NCI-H2227 (cell line): ENCODE measurements around the gene CHSY1.

Experiments
- DNase-seq: peaks from one replicate; lab custom pipeline; 2025; ENCODE audit not compliant: unreplicated experiment; lab: John Stamatoyannopoulos, UW

The CHSY1 gene

GRCh38 chr15:101211897-101212296 lies 40.0 kb downstream of the CHSY1 start:
- no peak for DNase-seq

DNA sequence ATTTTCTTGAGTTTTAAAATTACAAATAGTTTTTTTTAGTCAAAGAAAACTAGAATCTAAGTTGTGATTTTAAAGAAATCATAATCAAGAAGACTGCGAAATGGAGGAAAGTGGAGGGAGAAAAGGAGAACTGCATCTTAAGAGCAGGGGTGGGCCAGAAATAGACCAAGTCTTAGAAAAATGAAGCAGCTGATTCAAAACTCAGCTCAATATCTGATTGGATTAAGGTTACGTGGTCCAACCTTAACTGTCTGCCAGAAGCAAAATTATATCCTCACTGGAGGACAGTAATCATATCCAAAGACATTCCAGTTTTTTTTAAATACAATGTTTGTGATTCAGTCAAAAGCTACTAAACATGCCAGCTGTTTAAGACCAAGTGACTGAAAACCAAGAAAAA lies 41.4 kb downstream of the CHSY1 start:
- DNase-seq, result no peak

- no peak for DNase-seq
Observed at GRCh38 chr15:101210058-101210457, 41.8 kb downstream of the CHSY1 start.

- no peak for DNase-seq
Observed at GRCh38 chr15:101209285-101209845, 42.5 kb downstream of the CHSY1 start.

DNA sequence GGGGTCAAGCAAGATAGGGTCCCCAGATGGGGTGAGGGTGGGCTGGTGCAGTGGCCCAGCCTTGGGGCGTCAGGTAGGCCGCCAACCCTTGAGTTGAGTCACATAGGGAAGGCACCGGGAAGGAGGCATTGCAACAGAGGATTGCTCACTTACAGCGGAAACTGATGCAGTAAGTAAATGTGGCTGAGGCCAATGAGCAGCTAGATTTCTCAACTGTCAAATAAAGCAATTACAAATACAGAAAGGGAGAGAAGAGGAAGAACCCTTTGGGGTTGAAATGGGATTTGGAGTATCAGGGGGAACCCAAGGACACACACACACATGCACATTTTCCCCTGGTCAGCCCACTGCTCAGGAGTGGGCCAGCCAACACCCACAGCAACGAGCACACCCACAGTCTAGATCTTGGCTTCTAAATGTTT lies 44.0 kb downstream of the CHSY1 start:
- no peak for DNase-seq

GRCh38 chr15:101206176-101206591 lies 45.7 kb downstream of the CHSY1 start:
- DNase-seq, result no peak

DNA sequence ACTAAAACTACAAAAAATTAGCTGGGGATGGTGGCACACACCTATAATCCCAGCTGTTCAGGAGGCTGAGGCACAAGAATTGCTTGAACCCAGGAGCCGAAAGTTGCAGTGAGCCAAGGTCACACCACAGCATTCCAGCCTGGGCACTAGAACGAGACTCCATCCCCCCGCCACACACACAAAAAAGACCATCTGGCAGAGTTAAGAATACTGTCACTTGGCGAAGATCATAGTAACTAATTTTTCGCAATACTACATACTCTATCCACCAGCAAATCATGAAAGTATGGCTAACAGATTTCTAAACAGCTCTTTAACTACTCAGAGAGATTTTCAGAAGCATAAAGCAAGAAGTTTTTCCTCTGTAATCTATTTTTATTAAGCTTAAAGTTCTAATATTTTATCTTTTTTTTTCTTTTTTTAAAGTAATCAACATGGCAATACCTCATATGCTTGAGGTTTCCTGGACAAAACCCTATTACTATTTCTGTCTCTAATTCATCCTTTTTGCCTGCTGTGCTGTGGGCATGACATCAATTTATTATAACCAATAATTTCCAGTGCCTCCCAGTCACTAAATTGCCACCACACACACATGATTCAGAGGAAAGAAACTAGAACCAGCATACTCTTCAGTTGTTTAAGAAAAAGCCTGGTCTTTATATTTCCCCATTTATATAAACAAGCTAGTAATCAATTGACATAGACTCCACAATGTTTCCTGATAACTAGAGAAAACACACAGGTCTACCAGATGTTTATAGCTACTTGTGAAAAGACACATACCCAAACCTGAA lies 46.9 kb downstream of the CHSY1 start:
- DNase-seq, result no peak

DNA sequence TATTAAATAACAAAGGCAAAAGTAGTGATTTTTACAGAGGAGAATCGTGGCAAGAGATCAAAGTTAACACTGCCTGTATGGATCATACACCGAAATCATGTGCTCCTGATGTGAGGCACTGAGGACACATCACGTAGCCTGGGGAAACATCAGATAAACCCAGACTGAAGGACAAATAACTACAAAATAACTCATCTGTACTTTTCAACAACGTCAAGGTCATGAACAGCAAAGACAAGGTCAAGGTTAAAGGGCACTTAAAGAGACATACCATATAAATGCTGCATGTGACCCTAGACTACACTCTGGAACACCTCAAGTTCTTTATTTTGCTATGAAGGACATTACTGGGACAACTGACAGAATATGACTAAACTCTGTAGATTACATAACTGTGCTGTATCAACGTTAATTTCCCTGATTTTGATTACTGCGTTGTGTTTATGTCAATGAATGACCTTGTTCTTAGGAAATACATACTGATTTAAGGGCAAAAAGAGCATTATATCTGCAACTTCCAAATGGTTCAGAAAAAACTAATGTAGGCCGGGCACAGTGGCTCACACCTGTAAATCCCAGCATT lies 48.1 kb downstream of the CHSY1 start:
- no peak for DNase-seq

- DNase-seq, result no peak
Observed at GRCh38 chr15:101203029-101203573, 48.7 kb downstream of the CHSY1 start.

GRCh38 chr15:101201411-101202174 lies 50.3 kb downstream of the CHSY1 start:
- peak; percentile 80 for DNase-seq

GRCh38 chr15:101200181-101200580 lies 51.7 kb downstream of the CHSY1 start:
- DNase-seq, result no peak

GRCh38 chr15:101198800-101199199 lies 53.0 kb downstream of the CHSY1 start:
- no peak for DNase-seq

DNA sequence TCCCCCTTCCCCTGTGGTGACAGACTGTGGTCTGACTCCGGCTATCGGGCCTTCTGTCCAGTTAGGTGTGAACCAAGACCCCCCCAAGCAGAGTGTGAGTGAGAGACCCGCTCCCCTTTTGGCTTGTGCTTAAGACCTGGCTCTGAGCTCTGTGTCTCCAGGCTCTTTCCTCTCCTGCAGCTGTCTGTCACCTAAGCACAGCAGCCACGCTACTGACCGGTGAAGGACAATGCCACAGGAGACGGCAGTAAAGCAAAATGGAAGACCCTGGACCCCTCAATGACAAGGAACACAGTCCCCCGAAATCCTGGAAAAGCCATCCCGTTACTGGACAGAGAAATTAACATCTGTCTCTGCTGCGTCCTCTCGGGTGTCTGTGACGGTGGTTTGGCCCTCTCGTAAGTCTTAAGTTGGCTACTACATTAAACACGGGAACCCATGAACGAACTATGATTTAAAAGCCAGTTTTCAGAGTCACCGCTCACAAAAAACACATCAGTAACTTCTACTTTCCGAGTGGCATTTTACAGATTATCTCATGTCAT lies 53.7 kb downstream of the CHSY1 start:
- no peak for DNase-seq

- no peak for DNase-seq
Observed at GRCh38 chr15:101194546-101195125, 57.2 kb downstream of the CHSY1 start.

- no peak for DNase-seq
Observed at GRCh38 chr15:101193806-101194545, 57.9 kb downstream of the CHSY1 start.

GRCh38 chr15:101193120-101193644 lies 58.7 kb downstream of the CHSY1 start:
- peak; percentile 8 for DNase-seq

- DNase-seq, result no peak
Observed at GRCh38 chr15:101192081-101192480, 59.8 kb downstream of the CHSY1 start.

DNA sequence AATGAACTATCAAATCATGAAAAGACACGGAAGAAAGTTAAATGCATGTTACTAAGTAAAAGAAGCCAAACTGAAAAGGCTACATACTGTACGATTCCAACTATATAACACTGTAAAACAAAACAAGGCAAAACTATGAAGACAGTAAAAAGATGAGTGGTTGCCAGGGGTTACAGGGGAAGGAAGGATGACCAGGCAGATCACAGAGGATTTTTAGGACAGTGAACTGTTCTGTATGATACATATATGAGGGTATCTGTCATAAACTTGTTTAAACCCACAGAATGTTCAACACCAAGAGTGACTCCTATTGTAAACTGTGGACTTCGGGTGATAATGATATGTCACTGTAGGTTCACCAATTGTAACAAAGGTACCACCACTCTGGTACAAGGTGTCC lies 60.6 kb downstream of the CHSY1 start:
- DNase-seq, result no peak

DNA sequence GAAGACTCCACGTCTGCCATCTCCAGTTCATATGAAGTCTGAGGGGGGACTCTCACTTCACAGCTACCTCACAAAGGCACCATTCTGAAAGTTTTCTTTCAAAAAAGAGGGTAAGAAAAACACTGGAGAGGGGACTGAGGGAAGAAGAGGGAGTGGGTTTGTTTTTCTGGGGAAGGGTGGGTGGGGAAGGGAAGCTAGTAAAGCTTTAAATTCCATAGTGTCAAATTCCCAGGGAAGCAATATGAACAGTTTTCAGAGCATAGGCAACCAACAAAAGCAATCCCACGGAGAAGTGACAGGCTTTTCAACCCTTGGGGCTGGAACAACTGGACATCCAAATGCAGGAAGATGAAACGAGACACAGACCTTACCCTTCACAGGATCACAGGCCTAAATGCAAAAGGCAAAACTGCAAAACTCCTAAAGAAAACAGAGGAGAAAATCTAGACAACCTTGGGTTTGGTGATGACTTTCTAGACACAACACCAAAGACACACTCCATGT lies 61.7 kb downstream of the CHSY1 start:
- no peak for DNase-seq
